Bronchial epithelial cell (primary cell): ENCODE results near the gene SDR9C7. TPM values are rescaled to one million over a fixed set of nuclear protein-coding genes. Genes with fewer than 3 reads are reported as not detected.
"Not testable (repeated sequence)": the region's sequence is repeated elsewhere in the genome, so short reads cannot be mapped to it uniquely, and the experiment has no call there.

ENCODE experiments used
- DNase-seq: peaks from one replicate; pipeline ENCODE4 v3.0.0-alpha.2; 2010; ENCODE audit warnings: low read depth
- FAIRE-seq: peaks from 2 replicates; lab custom pipeline; 2011; peaks lifted over from hg19 to GRCh38; lab: Jason Lieb, UNC
- H3K27me3 ChIP-seq: 2 replicates; pipeline ENCODE4 v1.5.1; 2011; ENCODE audit warnings: low read length; ENCODE audit not compliant: control insufficient read depth, insufficient read depth
- H3K36me3 ChIP-seq: 2 replicates; pipeline ENCODE4 v1.5.1; 2011; ENCODE audit warnings: low read length; ENCODE audit not compliant: control insufficient read depth, insufficient read depth
- H3K4me3 ChIP-seq: 2 replicates; pipeline ENCODE4 v1.5.1; 2011; ENCODE audit warnings: mild to moderate bottlenecking, low read depth, low read length, control low read depth
- CTCF ChIP-seq: IDR thresholded peaks from 2 replicates; pipeline ENCODE4 v1.5.1; 2011; ENCODE audit warnings: mild to moderate bottlenecking, moderate library complexity, low read length, control low read depth, inconsistent platforms; ENCODE audit not compliant: insufficient read depth, severe bottlenecking
- total RNA-seq: library from RNA; depleted of rRNA; stranded (reverse); fragments of >200 nt; gene quantifications from 2 replicates; pipeline ENCODE4 v1.2.1, GENCODE V29; 2014

The SDR9C7 gene
- total RNA-seq, 1 donor from 2014 or later, result 0.26 TPM

GRCh38 chr12:56884421-56884820, 49.8 kb downstream of the SDR9C7 start:
- FAIRE-seq (no peak), DNase-seq (peak; percentile 25)
- no peak overlapping the region for H3K4me3 ChIP-seq
- no peak for TF ChIP-seq CTCF
- H3K27me3 ChIP-seq, result no peaks in the 10 kb centered on the region
- H3K36me3 ChIP-seq, result no peaks in the 10 kb centered on the region

GRCh38 chr12:56882407-56882806, 51.8 kb downstream of the SDR9C7 start:
- not testable (repeated sequence) for H3K27me3 ChIP-seq, FAIRE-seq, H3K36me3 ChIP-seq, H3K4me3 ChIP-seq, DNase-seq

GRCh38 chr12:56880125-56880992, 53.8 kb downstream of the SDR9C7 start:
- FAIRE-seq, result no peak
- no peak for TF ChIP-seq CTCF
- Histone ChIP-seq H3K4me3 (no peak overlapping the region), H3K27me3 (no peaks in the 10 kb centered on the region), H3K36me3 (no peaks in the 10 kb centered on the region)
- DNase-seq, result no peak

GRCh38 chr12:56879240-56880124, 54.7 kb downstream of the SDR9C7 start:
- H3K4me3 ChIP-seq, FAIRE-seq, H3K36me3 ChIP-seq, DNase-seq, H3K27me3 ChIP-seq: not testable (repeated sequence)

GRCh38 chr12:56878010-56878339, 56.2 kb downstream of the SDR9C7 start:
- TF ChIP-seq CTCF, result no peak
- no peaks in the 10 kb centered on the region for H3K27me3 ChIP-seq
- no peak for DNase-seq
- no peak overlapping the region for H3K4me3 ChIP-seq
- no peak for FAIRE-seq
- H3K36me3 ChIP-seq, result no peaks in the 10 kb centered on the region

GRCh38 chr12:56877195-56878009, 56.8 kb downstream of the SDR9C7 start:
- TF ChIP-seq CTCF, result no peak
- Histone ChIP-seq H3K36me3 (no peaks in the 10 kb centered on the region), H3K27me3 (no peaks in the 10 kb centered on the region), H3K4me3 (no peak overlapping the region)
- DNase-seq, result no peak
- FAIRE-seq, result no peak
